GM19023 (cell line): Measurements from ENCODE around the gene ARHGAP24.
"Not testable (repeated sequence)": the region's sequence is repeated elsewhere in the genome, so short reads cannot be mapped to it uniquely, and the experiment has no call there.

Experiments used
- ATAC-seq: cut with Tn5 transposase; IDR thresholded peaks from one replicate; pipeline ENCODE4 v1.9.1; 2021; ENCODE audit warnings: mild to moderate bottlenecking, moderate library complexity; ENCODE audit not compliant: unreplicated experiment

ARHGAP24 gene

DNA sequence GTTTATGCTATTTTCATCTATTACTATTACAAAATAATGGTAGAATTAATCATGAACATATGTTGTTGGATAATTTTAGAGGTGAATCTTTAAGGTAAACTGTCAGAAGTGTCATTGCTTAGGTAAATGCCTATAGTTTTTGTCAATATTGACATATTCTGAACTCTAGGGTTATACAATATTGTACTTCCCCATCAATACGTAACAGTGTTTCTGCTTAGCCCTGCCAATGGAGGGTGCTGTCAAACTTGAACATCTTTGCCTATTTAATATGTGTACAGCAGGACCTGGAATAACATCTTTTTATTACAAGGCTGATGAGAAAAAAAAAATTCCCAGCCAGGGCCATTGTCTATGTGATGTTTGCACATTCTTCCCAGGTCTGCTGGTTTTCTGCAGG, 40.8 kb downstream of the ARHGAP24 start:
- ATAC-seq, result no peak

- ATAC-seq, result not testable (repeated sequence)
Observed at GRCh38 chr4:85518526-85518925, 43.6 kb downstream of the ARHGAP24 start.

- ATAC-seq, result no peak
Observed at GRCh38 chr4:85520765-85521749, 46.1 kb downstream of the ARHGAP24 start.

- no peak for ATAC-seq
Observed at GRCh38 chr4:85522277-85522676, 47.3 kb downstream of the ARHGAP24 start.

- no peak for ATAC-seq
Observed at GRCh38 chr4:85522836-85523235, 47.9 kb downstream of the ARHGAP24 start.

DNA sequence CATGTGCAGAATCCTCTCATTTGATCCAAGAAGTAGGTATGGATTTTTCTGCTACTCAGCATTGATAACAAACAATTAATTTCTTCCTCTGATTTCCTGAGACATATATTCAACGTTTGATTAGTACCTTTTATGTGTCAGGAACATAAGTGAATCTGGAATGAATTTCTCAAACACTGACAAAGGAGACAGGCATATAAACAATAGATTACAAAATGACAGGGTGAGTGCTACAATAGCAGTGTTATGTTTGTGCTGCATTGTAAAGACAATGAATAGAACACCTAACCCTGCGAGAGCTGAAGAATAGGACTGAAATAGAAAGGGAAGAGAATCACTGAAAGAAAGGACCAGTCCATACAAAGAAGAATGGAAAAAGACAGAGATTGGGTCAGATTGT, 52.9 kb downstream of the ARHGAP24 start:
- no peak for ATAC-seq

- ATAC-seq, result no peak
Observed at GRCh38 chr4:85531560-85532341, 56.8 kb downstream of the ARHGAP24 start.

- no peak for ATAC-seq
Observed at GRCh38 chr4:85534120-85534519, 59.2 kb downstream of the ARHGAP24 start.

DNA sequence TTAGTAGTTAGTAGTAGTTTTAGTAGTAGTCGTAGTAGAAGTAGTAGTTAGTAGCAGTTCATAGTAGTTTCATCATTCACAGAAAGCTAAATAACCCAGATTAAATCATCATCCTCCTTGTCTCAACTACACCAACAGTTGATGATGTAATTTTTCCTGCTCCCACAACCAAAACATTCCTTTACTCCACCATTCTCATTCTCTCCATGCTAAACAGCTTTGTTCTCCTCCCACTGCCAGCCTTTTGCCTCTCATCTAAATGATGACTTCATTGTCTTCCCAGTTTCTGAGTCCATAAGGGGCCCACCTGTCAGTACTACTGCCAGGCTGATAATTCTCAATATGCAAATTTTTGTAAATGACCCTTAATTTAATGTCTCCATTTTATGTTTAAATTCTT, 68.9 kb downstream of the ARHGAP24 start:
- no peak for ATAC-seq

DNA sequence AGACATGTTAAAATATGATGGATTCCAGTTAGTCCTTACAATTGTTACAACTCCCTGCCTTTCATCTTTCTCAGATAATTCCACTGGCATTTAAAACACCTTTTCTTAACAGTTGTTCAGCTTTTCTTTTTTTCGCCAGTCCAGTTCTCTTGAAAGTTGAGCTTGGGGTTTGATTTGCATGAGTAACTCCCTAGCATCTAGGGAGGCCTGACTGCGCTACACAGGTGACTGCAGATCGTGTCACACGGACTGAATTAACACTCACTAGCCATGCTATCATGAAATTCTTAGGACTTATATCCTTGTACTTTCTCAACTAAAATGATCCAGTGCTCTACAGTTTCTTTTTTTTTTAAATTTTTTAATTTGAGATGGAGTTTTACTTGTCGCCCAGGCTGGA, 69.8 kb downstream of the ARHGAP24 start:
- ATAC-seq, result no peak

GRCh38 chr4:85548116-85548515, 73.2 kb downstream of the ARHGAP24 start:
- ATAC-seq, result no peak

DNA sequence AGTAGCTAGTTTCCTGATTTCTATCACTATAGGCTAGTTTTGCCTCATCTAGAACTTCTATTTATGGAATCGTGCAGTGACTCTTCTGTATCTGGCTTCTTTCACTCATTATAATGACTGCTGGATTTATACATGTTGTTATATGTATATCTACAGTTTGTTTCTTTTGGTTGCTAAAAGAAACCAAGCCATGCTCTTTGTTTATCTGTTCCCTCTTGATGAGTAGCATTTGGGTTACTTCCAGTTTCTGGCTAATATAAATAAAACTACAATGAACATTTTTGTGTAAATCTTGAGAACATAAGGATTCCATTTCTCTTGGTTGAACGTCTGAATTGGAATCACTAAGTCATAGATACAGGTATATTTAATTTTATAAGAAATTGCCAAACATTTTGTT, 73.9 kb downstream of the ARHGAP24 start:
- no peak for ATAC-seq

- no peak for ATAC-seq
Observed at GRCh38 chr4:85555206-85555605, 80.3 kb downstream of the ARHGAP24 start.

- ATAC-seq, result peak; percentile 59
Observed at GRCh38 chr4:85556283-85556682, 81.3 kb downstream of the ARHGAP24 start.

DNA sequence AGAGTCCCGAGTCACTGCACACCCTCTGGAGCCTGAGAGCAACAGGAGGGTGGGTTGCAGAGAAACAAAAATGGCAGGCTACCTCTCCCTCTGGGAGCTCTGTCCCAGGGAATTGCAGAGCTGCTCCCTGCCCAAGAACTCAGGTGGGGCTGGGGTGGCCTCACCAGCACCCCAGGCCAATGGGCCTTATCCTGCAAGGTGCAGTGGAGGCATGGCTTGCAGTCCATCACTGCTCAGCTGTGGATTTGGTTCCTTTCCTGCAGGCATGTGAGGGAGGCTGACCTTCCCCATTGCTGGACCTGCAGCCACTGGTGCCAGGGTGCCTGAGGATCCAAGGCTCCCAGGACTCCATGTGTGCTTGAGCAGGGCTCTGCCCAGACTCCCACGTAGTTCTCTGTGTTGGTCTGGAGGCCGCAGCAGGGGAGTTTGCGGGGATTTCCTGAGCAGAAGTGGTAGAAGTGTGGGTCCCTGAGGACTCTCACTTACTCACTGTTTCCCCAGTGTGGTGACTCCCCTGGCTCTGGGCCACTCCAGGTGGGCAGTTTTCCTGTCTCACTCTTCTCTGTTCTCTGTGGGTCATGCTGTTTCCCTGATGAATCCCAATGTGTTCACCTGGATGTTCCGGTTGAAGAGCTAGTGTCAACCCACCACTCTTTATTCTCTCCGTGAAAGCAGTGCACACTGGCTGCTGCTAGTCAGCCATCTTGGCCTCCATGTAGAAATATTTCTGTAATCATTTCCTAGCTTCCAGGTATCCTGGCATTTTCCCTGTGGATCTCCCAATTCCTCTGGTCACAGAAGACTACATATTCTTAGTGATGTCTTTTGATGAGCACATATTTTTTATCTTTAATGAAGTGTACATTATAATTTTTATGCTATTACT, 82.3 kb downstream of the ARHGAP24 start:
- peak; percentile 89 for ATAC-seq

- ATAC-seq, result no peak
Observed at GRCh38 chr4:85565761-85566480, 91.0 kb downstream of the ARHGAP24 start.

GRCh38 chr4:85569730-85570299, 94.9 kb downstream of the ARHGAP24 start:
- no peak for ATAC-seq

- no peak for ATAC-seq
Observed at GRCh38 chr4:85570388-85570787, 95.4 kb downstream of the ARHGAP24 start.

- no peak for ATAC-seq
Observed at GRCh38 chr4:85571008-85571407, 96.1 kb downstream of the ARHGAP24 start.

DNA sequence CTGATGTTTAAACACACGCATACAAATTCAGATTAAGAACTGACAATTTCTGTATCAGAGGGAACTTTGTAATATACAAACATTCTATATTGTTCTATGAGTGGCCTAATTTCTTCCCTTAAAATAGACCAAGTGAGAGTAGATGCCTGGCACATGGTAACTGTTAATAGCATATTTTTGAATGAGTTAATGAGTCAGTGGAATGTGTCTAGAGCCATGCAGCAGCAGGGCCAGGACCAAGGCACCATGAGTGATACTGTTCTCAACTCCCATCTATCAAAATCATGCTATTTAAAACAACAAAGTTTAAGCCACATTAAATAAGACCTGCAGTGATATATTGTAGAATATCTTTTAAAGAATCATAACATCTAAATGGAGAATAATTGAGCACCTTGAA, 98.3 kb downstream of the ARHGAP24 start:
- no peak for ATAC-seq
